Frontal cortex (tissue), 4 donors: ENCODE results near the gene RPS6KA3. TPM values are rescaled to one million over a fixed set of nuclear protein-coding genes. Genes with fewer than 3 reads are reported as not detected.

Experiments
- DNase-seq, 2 donors: peaks; one replicate each; pipeline ENCODE4 v3.0.0; 2012; ENCODE audit warnings: low spot score in 2 of 2
- FAIRE-seq: peaks from 2 replicates; lab custom pipeline; 2012; peaks lifted over from hg19 to GRCh38; lab: Jason Lieb, UNC
- total RNA-seq: library from RNA; depleted of rRNA; stranded (reverse); fragments of >200 nt; gene quantifications from one replicate; pipeline ENCODE4 v1.2.3, GENCODE V29; 2014
- donor health status: control.
- donor health status: control.
- donor health status: control.

Gene RPS6KA3
- 24.9 TPM for total RNA-seq

- FAIRE-seq (no peak), DNase-seq (peak; percentile 78 to 79)
These were observed at the start of gene RPS6KA3 for GRCh38 chrX:20266810-20267606. Gene RPS6KA3 (minus strand): TSS chrX:20266909. CDS start chrX:20266632, 277 bp downstream.

GRCh38 chrX:20315140-20315539, 48.4 kb upstream of the RPS6KA3 start:
- no peak for DNase-seq
- FAIRE-seq, result no peak

- DNase-seq (no peak), FAIRE-seq (no peak)
These were observed 47.2 kb upstream of the RPS6KA3 start for GRCh38 chrX:20313899-20314298.

- FAIRE-seq (no peak), DNase-seq (no peak)
These were observed 45.3 kb upstream of the RPS6KA3 start for GRCh38 chrX:20312018-20312417.

- no peak for FAIRE-seq
- DNase-seq, result no peak
These were observed 44.8 kb upstream of the RPS6KA3 start for GRCh38 chrX:20311505-20311904.

GRCh38 chrX:20309806-20310205, 43.1 kb upstream of the RPS6KA3 start:
- FAIRE-seq, result no peak
- DNase-seq, result no peak

GRCh38 chrX:20306668-20307067, 40.0 kb upstream of the RPS6KA3 start:
- FAIRE-seq, result no peak
- no peak for DNase-seq

GRCh38 chrX:20300822-20301221, 34.1 kb upstream of the RPS6KA3 start:
- FAIRE-seq (no peak), DNase-seq (no peak)

GRCh38 chrX:20294957-20295356, 28.2 kb upstream of the RPS6KA3 start:
- no peak for FAIRE-seq
- DNase-seq, result no peak

- FAIRE-seq (no peak), DNase-seq (no peak)
These were observed 27.6 kb upstream of the RPS6KA3 start for GRCh38 chrX:20294284-20294683.

GRCh38 chrX:20285511-20285910, 18.8 kb upstream of the RPS6KA3 start:
- FAIRE-seq (no peak), DNase-seq (no peak)

GRCh38 chrX:20284992-20285391, 18.3 kb upstream of the RPS6KA3 start:
- DNase-seq (no peak), FAIRE-seq (no peak)

GRCh38 chrX:20284444-20284843, 17.7 kb upstream of the RPS6KA3 start:
- no peak for DNase-seq
- no peak for FAIRE-seq

GRCh38 chrX:20280938-20281337, 14.2 kb upstream of the RPS6KA3 start:
- FAIRE-seq (no peak), DNase-seq (no peak)

GRCh38 chrX:20274121-20274520, 7.4 kb upstream of the RPS6KA3 start:
- FAIRE-seq (no peak), DNase-seq (no peak)

- FAIRE-seq, result no peak
- DNase-seq, result no peak
These were observed 5.0 kb upstream of the RPS6KA3 start for GRCh38 chrX:20271730-20272129.

GRCh38 chrX:20271186-20271585, 4.5 kb upstream of the RPS6KA3 start:
- FAIRE-seq (no peak), DNase-seq (no peak)

GRCh38 chrX:20270562-20270890, 3.8 kb upstream of the RPS6KA3 start:
- FAIRE-seq (no peak), DNase-seq (no peak)

- FAIRE-seq (no peak), DNase-seq (no peak)
These were observed 3.3 kb upstream of the RPS6KA3 start for GRCh38 chrX:20269848-20270561.

GRCh38 chrX:20267931-20268701, 1.4 kb upstream of the RPS6KA3 start:
- DNase-seq (peak; percentile 29 to 39), FAIRE-seq (no peak)

- peak in 1 of 2 donors; percentile 18 for DNase-seq
These were observed 860 bp upstream of the RPS6KA3 start for GRCh38 chrX:20267607-20267930.

More at GRCh38 chrX:20267607-20267930, 860 bp upstream of the RPS6KA3 start:
- FAIRE-seq, result no peak
